ENCODE data around the gene NAV2.

The NAV2 gene

GRCh38 chr11:19813158-19813879 lies 100.7 kb downstream of the NAV2 start:
- no peak for DNase-seq

- DNase-seq = no peak
Measured at GRCh38 chr11:19814421-19814820, 101.8 kb downstream of the NAV2 start.

- no peak for DNase-seq
Measured at GRCh38 chr11:19816040-19816439, 103.4 kb downstream of the NAV2 start.

GRCh38 chr11:19816817-19817216 lies 104.2 kb downstream of the NAV2 start:
- DNase-seq = no peak

- DNase-seq = no peak
Measured at GRCh38 chr11:19817265-19817851, 104.7 kb downstream of the NAV2 start.

GRCh38 chr11:19817870-19818269 lies 105.2 kb downstream of the NAV2 start:
- DNase-seq = no peak

- DNase-seq = no peak
Measured at GRCh38 chr11:19818619-19819018, 106.0 kb downstream of the NAV2 start.

- DNase-seq = no peak
Measured at GRCh38 chr11:19819148-19819547, 106.5 kb downstream of the NAV2 start.

GRCh38 chr11:19820100-19820499 lies 107.5 kb downstream of the NAV2 start:
- no peak for DNase-seq

- DNase-seq = no peak
Measured at GRCh38 chr11:19821412-19821875, 108.8 kb downstream of the NAV2 start.

GRCh38 chr11:19821993-19822392 lies 109.4 kb downstream of the NAV2 start:
- DNase-seq = no peak

- no peak for DNase-seq
Measured at GRCh38 chr11:19822531-19822930, 109.9 kb downstream of the NAV2 start.

GRCh38 chr11:19826606-19827005 lies 114.0 kb downstream of the NAV2 start:
- DNase-seq = no peak

GRCh38 chr11:19827399-19828135 lies 114.9 kb downstream of the NAV2 start:
- no peak for DNase-seq

GRCh38 chr11:19828382-19829108 lies 115.9 kb downstream of the NAV2 start:
- no peak for DNase-seq

- no peak for DNase-seq
Measured at GRCh38 chr11:19829109-19829837, 116.6 kb downstream of the NAV2 start.

- no peak for DNase-seq
Measured at GRCh38 chr11:19832086-19832750, 119.6 kb downstream of the NAV2 start.

- no peak for DNase-seq
Measured at GRCh38 chr11:19832901-19833300, 120.3 kb downstream of the NAV2 start.

- no peak for DNase-seq
Measured at GRCh38 chr11:19834771-19835170, 122.1 kb downstream of the NAV2 start.

- no peak for DNase-seq
Measured at GRCh38 chr11:19836666-19837065, 124.0 kb downstream of the NAV2 start.

GRCh38 chr11:19838994-19839768 lies 126.5 kb downstream of the NAV2 start:
- DNase-seq = no peak
